ENCODE data around the gene ITGB2.

DNA sequence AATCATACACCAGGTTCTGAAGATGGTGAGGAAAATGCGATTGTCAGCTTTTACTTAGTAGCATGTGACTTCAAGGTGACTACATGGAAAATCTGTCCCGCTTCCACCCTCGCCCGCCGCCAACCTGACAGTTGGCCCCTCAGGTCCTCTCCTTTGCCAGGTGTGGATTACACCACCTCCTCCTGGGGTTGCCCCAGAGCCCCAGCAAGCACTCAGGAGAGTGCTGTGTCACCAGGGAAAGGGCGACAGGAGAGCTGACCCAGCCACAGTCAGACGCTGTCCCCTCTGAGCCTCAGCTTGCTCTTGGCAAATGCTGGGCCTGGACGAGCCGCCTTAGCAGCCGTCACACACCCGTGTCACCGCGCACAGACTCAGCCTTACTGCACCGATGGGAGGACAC is 65.1 kb downstream of the ITGB2 start:
- TF ChIP-seq, protein P1, sequence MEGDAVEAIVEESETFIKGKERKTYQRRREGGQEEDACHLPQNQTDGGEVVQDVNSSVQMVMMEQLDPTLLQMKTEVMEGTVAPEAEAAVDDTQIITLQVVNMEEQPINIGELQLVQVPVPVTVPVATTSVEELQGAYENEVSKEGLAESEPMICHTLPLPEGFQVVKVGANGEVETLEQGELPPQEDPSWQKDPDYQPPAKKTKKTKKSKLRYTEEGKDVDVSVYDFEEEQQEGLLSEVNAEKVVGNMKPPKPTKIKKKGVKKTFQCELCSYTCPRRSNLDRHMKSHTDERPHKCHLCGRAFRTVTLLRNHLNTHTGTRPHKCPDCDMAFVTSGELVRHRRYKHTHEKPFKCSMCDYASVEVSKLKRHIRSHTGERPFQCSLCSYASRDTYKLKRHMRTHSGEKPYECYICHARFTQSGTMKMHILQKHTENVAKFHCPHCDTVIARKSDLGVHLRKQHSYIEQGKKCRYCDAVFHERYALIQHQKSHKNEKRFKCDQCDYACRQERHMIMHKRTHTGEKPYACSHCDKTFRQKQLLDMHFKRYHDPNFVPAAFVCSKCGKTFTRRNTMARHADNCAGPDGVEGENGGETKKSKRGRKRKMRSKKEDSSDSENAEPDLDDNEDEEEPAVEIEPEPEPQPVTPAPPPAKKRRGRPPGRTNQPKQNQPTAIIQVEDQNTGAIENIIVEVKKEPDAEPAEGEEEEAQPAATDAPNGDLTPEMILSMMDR (IDR thresholded peaks at IDR 0.05; ENCODE audit: low read length) = no peak
- TF ChIP-seq EZH2 (IDR thresholded peaks at IDR 0.05; ENCODE audit: borderline replicate concordance, low read length) = no peak

All from OCI-LY1 (cell line).